Left ventricle myocardium superior (tissue), 1 donor: ENCODE results near the gene CLTRN. TPM values are rescaled to one million over a fixed set of nuclear protein-coding genes. Genes with fewer than 3 reads are reported as not detected.
"Not testable (repeated sequence)": the region's sequence is repeated elsewhere in the genome, so short reads cannot be mapped to it uniquely, and the experiment has no call there.

Experiments
- ATAC-seq: fragments of 200-7000 bp; cut with Tn5 transposase; one replicate; pipeline ENCODE4 v1.9.1; 2020; ENCODE audit warnings: mild to moderate bottlenecking, moderate library complexity
- DNase-seq: peaks from one replicate; pipeline ENCODE4 v3.0.0-alpha.2; 2020
- intact Hi-C: fragments of 100-400 bp; cut with micrococcal nuclease; formaldehyde crosslinking; loops from one replicate; pipeline ENCODE4 v1.11.0; 2022
- long read RNA-seq: library from polyadenylated mRNA; unstranded; transcript quantifications from one replicate; pipeline ENCODE4 v2.0.0, GENCODE V29; 2021
- total RNA-seq: library from RNA; stranded (reverse); fragmentation: NEBNext Ultra II Directional; extraction: Animal tissue kit (Norgen Biotek cat#: 25700); gene quantifications from one replicate; pipeline ENCODE4 v1.2.1, GENCODE V29; 2021
- donor health status: DM: no; HTN: yes; CAD: no; lungs with severe emphysema.

The CLTRN gene
- total RNA-seq = 0.79 TPM
- long read RNA-seq, partial matches to known transcripts = 0 of 3 reads
- long read RNA-seq, other reads (novel, unspliced or antisense) = 3 of 3 reads

DNA sequence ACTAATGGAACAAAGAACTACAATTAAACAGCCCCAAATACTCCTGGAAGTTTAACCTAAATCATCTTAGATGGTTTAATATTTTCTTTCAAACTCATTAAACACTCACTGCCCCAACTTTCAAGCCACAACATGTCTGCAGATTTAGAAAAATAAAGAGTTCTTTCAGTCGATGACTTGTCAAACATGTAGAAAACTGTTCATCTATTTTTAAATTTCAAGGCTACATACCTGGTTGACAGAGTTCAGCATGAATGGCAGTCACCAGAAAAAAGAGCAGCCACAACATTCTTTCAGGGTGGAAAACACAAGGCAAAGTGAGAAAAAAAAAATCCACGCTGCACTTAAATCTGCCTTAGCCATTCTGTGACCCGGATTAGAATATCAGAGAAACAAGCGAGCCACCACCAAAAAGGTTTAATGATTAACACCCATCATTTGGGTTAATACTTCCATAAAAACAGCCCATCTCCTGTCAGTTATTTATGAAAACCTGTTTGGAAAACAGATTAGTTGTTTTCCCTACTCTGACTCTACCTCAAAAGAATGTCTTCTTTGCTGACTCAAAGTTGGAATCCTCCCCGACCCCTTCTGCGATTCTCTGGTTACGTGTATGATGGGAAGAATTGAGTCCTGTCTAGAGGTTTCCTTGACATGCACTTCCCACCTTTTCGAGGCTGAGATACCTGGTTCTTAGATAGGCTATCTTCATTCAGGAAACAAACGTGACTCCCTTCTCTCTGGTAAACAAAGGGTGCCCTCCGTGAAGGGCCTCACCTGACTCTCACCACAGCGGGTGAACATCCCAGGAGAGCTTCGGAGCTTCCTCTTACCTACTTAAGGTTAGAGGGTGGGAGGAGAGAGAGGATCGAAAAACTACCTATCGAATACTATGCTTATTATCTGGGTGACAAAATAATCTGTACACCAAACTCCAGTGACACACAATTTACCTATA, at the start of gene CLTRN:
Gene CLTRN, minus strand, starts transcription at position 319 of the 958 bp plus-strand sequence. Its CDS starts 30 bp downstream, at position 289.
- intact Hi-C loops = no loop called here
- ATAC-seq (no peak), DNase-seq (no peak)

- peak; percentile 22 for ATAC-seq
- intact Hi-C loops, DNase-seq: not testable (repeated sequence)
Measured at GRCh38 chrX:15704273-15704672, 39.7 kb upstream of the CLTRN start.

DNA sequence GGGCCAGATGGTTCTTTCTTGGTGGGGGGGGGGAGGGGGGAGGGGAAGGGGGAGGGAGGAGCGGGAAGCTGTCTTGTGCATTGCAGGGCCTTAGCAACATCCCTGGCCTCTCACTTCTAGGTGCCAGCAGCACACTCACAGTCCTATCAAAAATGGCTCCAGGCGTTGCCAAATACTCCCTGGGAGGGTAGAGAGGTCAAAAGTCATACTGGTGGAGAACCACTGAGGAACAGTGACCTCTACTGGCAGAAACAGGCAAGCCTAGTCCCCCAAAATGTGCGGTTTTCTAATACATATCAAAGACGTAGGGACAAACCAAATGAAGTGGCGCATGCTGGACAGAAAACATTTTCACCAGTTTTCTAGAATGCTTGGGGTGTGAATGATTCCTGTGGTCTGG, 39.2 kb upstream of the CLTRN start:
- DNase-seq, intact Hi-C loops: not testable (repeated sequence)
- ATAC-seq = peak; percentile 79

- DNase-seq (no peak), ATAC-seq (no peak)
- intact Hi-C loops = no loop called here
Measured at GRCh38 chrX:15702488-15703371, 38.1 kb upstream of the CLTRN start.

GRCh38 chrX:15696516-15696915, 31.9 kb upstream of the CLTRN start:
- intact Hi-C loops = no loop called here
- ATAC-seq (no peak), DNase-seq (no peak)

- intact Hi-C loops = no loop called here
- ATAC-seq (peak; percentile 96), DNase-seq (peak; percentile 56)
Measured at GRCh38 chrX:15694941-15695451, 30.4 kb upstream of the CLTRN start.

- ATAC-seq (peak; percentile 76), DNase-seq (no peak)
- intact Hi-C loops = no loop called here
Measured at GRCh38 chrX:15686818-15687685, 22.4 kb upstream of the CLTRN start.

DNA sequence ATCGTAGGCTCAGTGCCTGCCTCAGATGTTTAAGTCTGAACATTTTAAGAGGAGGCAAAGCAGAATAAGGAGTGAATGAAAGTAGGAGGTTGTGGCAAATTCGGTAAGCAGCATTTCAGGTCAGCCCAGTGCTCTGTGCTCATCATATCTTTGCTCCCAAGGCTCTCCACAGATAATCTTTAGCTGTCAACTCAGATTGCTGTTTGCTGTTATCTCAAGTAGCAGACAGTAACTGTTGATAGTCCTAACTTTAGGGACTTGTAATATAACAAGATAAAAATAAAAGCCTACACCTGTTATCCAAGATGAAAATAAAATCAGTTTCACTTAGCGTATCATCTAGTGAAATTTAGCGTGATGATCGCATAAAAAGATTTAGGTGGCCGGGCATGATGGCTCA, 18.6 kb upstream of the CLTRN start:
- intact Hi-C loops = no loop called here
- no peak for ATAC-seq
- no peak for DNase-seq

GRCh38 chrX:15681433-15681832, 16.8 kb upstream of the CLTRN start:
- ATAC-seq (no peak), DNase-seq (no peak)
- intact Hi-C loops = no loop called here

GRCh38 chrX:15680401-15680800, 15.8 kb upstream of the CLTRN start:
- DNase-seq (no peak), ATAC-seq (no peak)
- intact Hi-C loops = no loop called here

DNA sequence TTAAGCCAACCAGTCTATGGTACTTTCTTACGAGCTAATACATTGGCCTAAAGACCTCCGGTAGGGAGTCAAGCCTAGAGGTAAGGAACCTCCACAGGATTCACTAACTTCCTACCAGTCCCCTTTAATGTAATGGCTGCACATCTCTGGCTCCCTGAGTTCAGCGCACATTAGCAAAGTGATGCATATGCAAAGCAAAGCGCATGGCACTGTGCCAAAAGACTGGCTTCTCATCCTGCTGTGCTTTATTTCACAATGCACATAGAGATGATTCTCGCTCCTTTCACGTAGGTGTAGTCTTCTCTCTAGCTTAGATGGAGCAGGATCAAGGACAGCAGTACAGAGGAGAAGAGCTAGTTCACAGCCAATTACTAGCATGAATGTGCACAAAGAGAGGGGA, 14.6 kb upstream of the CLTRN start:
- ATAC-seq (no peak), DNase-seq (no peak)
- intact Hi-C loops = no loop called here

DNA sequence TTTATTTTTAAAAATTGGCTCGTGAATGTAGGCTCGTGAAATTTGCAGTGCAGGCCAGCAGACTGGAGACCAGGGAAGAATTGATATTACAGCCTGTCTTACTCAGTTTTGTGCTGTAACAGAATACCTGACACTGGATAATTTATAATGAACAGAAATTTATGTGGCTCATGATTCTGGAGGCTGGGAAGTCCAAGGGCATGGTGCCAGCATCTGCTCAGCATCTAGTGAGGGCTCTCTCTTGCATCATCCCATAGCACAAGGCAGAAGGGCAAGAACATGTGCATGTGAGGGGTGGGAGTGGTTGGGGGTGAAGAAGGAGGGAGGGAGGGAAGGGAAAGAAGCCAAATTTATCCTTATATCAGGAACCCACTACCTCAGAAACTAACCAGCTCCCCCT, 13.7 kb upstream of the CLTRN start:
- no peak for ATAC-seq
- intact Hi-C loops = no loop called here
- no peak for DNase-seq

DNA sequence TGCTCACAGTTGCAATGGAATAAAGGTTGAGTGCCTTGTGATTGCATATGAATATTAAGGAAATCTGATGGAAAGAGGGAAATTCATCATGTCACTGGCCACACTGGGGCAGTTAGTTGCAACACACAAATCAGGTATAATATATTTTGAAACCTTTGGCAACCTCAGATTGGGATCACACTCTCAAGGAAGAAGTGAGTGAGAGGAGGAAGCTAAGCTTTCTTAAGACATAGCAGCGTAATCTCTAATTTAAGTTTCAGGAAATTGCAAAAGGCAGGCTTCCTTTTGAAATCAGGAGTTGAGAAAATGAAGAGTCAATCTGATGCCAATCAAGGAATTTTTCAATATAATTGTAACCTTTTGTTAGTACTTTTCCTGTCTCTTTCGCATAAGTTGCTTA, 12.3 kb upstream of the CLTRN start:
- no peak for ATAC-seq
- intact Hi-C loops = no loop called here

GRCh38 chrX:15675490-15675921, 10.9 kb upstream of the CLTRN start:
- ATAC-seq (peak; percentile 80), DNase-seq (peak; percentile 86)
- intact Hi-C loops = no loop called here

More for the DNA sequence above, 12.3 kb upstream of the CLTRN start:
- no peak for DNase-seq

DNA sequence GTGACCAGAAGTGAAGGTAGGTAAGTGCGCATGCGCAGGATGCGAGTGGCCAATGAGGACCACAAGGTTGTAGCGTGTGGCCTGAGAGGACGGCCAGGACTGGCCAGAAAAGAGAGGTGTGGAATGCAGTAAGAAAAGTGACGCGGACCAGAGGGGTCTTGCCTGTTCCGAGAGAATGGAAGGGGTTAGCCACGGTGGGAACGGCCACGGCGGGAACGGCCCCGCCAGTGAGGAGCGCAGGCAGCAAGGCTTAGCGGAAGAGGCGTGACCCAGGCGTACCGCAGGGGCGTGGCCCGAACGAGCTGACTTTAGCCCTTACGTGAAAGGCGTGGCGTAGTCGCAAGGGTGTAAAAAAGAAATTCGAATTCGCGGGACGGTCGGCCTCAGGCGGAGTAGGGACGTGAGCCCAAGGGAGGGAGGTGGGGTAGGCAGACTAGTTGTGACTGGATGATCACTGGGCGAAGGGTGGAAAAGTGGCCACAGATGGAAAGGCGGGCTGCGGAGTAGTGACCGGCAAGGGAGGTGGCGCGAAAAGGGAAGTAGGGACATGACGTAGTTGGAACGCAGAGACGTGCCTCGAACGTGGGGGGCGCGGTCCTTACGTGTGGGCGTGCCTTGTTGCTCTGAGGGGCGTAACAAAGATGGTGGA, 10.4 kb upstream of the CLTRN start:
- DNase-seq = peak; percentile 94
- intact Hi-C loops = no loop called here
- ATAC-seq = peak; percentile 96

GRCh38 chrX:15674514-15674840, 9.9 kb upstream of the CLTRN start:
- no peak for DNase-seq
- intact Hi-C loops = no loop called here
- no peak for ATAC-seq

DNA sequence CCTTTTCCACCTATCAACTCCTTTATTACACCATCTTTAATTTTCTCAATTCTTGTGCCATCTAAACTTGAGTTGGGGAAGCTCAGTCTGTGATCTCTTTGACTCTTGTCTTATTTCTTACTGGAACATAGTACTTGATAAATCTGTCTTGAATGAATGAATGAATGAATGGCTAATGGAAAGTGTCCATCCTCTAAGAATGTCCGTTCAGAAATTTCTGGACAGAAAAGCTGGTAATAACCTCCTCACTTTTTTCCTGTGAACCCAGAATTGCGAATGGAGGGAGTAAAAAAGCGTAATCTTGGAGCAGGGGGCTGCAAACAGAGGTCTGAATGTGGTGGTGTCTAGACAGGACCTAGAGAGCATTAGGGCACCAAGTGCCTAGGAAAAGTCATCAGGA, 9.4 kb upstream of the CLTRN start:
- DNase-seq = no peak
- intact Hi-C loops = no loop called here
- no peak for ATAC-seq

DNA sequence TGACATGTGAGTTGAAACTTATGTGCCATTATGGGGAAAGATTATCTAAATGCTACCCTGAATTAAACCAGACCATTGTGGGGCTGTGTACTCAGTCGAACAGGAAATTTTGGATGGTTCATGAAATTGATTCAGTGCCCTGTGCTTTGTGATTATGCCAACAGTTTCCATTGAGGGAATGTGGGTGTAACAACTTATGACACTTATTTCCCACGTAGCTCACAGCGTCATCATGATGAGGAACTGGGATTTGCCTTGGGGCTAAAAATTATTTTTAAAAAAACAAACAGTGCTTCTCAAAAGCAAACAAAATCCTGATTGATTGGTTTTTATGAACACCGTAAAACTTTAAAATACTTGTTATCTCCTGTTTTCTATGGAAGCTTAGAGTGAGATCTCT, 8.3 kb upstream of the CLTRN start:
- no peak for DNase-seq
- intact Hi-C loops = no loop called here
- no peak for ATAC-seq
